HepG2 (cell line): Measurements from ENCODE around the gene ZNF747.

Experiments used
- CTCF ChIP-seq: sonication (generic); formaldehyde crosslinking; IDR thresholded peaks from 2 replicates; pipeline ENCODE4 v1.5.0; 2020; ENCODE audit warnings: mild to moderate bottlenecking, missing genetic modification reagents, moderate library complexity
- POLR2AphosphoS5 ChIP-seq: IDR thresholded peaks from 2 replicates; pipeline ENCODE4 v1.6.1; 2012; ENCODE audit warnings: low read depth, low read length
- RFX5 ChIP-seq: IDR thresholded peaks from 2 replicates; pipeline ENCODE4 v1.6.1; 2011; ENCODE audit warnings: low read depth, low read length, improper control_type of control experiment
- ZNF282 ChIP-seq: fragments of 450-650 bp; IDR thresholded peaks from 2 replicates; pipeline ENCODE4 v1.6.1; 2018; ENCODE audit not compliant: partially characterized antibody
- TF ChIP-seq, protein P1 (sequence below): IDR thresholded peaks from 2 replicates; pipeline ENCODE4 v1.6.1; 2016
- TF ChIP-seq, protein P2 (sequence below): sonication (generic); formaldehyde crosslinking; IDR thresholded peaks from one replicate; pipeline ENCODE4 v1.5.1; 2020; ENCODE audit warnings: mild to moderate bottlenecking, missing genetic modification reagents; ENCODE audit errors: not compliant biosample characterization

DNA sequence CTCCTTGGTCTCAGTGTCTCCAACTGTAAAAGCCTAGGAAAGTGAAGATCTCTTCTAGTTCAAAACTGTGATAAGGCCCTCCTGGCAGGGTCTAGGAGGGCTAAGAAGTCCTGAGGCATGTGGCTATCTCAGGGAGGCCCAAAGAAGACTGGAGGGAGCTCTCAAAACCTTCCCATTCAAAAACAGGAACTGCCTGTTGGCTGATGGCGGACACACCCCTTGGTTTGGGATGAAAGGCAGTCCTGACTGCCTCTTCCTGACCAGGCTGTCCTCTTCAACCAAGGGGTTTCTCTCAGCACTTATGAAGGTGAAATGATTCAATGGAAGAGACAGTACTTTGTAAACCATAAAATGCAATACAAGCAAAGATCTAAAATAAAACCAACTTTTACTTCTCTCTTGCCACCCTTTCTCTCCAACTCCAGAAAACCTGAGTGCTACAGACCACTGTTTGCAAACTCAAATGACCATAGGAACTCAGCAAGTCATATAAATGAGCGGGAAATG is 18.8 kb upstream of the ZNF747 start:
- TF ChIP-seq POLR2AphosphoS5 (no peak), CTCF (no peak), RFX5 (no peak), ZNF282 (no peak)
- TF ChIP-seq, protein P1, sequence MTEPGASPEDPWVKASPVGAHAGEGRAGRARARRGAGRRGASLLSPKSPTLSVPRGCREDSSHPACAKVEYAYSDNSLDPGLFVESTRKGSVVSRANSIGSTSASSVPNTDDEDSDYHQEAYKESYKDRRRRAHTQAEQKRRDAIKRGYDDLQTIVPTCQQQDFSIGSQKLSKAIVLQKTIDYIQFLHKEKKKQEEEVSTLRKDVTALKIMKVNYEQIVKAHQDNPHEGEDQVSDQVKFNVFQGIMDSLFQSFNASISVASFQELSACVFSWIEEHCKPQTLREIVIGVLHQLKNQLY (CRISPR knock-in tag), result no peak
- TF ChIP-seq, protein P2, sequence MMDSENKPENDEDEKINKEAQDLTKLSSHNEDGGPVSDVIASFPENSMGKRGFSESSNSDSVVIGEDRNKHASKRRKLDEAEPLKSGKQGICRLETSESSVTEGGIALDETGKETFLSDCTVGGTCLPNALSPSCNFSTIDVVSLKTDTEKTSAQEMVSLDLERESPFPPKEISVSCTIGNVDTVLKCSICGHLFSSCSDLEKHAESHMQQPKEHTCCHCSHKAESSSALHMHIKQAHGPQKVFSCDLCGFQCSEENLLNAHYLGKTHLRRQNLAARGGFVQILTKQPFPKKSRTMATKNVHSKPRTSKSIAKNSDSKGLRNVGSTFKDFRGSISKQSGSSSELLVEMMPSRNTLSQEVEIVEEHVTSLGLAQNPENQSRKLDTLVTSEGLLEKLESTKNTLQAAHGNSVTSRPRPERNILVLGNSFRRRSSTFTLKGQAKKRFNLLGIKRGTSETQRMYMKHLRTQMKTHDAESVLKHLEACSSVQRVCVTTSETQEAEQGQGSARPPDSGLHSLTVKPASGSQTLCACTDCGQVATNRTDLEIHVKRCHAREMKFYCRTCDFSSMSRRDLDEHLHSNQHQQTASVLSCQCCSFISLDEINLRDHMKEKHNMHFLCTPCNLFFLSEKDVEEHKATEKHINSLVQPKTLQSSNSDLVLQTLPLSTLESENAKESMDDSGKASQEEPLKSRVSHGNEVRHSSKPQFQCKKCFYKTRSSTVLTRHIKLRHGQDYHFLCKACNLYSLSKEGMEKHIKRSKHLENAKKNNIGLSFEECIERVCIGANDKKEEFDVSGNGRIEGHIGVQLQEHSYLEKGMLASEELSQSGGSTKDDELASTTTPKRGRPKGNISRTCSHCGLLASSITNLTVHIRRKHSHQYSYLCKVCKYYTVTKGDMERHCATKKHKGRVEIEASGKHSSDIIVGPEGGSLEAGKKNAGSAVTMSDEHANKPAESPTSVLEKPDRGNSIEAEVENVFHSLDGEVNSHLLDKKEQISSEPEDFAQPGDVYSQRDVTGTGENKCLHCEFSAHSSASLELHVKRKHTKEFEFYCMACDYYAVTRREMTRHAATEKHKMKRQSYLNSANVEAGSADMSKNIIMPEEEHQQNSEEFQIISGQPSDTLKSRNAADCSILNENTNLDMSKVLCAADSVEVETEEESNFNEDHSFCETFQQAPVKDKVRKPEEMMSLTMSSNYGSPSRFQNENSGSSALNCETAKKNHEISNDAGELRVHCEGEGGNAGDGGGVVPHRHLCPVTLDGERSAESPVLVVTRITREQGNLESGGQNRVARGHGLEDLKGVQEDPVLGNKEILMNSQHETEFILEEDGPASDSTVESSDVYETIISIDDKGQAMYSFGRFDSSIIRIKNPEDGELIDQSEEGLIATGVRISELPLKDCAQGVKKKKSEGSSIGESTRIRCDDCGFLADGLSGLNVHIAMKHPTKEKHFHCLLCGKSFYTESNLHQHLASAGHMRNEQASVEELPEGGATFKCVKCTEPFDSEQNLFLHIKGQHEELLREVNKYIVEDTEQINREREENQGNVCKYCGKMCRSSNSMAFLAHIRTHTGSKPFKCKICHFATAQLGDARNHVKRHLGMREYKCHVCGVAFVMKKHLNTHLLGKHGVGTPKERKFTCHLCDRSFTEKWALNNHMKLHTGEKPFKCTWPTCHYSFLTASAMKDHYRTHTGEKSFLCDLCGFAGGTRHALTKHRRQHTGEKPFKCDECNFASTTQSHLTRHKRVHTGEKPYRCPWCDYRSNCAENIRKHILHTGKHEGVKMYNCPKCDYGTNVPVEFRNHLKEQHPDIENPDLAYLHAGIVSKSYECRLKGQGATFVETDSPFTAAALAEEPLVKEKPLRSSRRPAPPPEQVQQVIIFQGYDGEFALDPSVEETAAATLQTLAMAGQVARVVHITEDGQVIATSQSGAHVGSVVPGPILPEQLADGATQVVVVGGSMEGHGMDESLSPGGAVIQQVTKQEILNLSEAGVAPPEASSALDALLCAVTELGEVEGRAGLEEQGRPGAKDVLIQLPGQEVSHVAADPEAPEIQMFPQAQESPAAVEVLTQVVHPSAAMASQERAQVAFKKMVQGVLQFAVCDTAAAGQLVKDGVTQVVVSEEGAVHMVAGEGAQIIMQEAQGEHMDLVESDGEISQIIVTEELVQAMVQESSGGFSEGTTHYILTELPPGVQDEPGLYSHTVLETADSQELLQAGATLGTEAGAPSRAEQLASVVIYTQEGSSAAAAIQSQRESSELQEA, result no peak
